ENCODE results near the gene CERS2.
"Not testable (repeated sequence)": the region's sequence is repeated elsewhere in the genome, so short reads cannot be mapped to it uniquely, and the experiment has no call there.

Gene CERS2

DNA sequence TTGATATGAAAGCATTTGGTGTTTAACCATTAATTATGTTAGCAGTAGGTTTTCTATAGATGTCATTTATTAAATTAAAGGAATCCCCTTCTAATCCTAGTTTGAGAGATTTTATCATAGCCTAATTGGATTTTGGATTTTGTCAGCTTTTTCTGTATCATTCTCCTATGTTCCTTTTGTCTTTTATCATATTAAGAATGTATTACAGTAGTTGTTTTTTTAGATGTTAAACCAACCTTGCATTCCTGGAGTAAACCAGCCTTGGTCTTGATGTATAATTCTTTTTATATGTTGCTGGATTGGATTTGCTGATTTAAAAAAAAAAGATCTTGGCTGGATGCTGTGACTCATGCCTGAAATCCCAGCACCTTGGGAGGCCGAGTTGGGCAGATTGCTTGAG is 42.9 kb downstream of the CERS2 start:
- no peak overlapping the region for H3K4me3 ChIP-seq (ENCODE audit: low read depth, low read length, poor library complexity, severe bottlenecking)
- H4K20me1 ChIP-seq (ENCODE audit: insufficient read depth, low read length): no peaks in the 10 kb centered on the region
- H3K9me2 ChIP-seq (ENCODE audit: low read depth, low read length): no peaks in the 10 kb centered on the region
- peaks cover 4% of the 10 kb centered on the region for H3K9me3 ChIP-seq (ENCODE audit: low read length)
- no peaks in the 10 kb centered on the region for H3K27me3 ChIP-seq (ENCODE audit: insufficient read depth, low read length)
- TF ChIP-seq EZH2 (IDR thresholded peaks at IDR 0.05; ENCODE audit: borderline replicate concordance, low read length): no peak
- TF ChIP-seq, protein P1, sequence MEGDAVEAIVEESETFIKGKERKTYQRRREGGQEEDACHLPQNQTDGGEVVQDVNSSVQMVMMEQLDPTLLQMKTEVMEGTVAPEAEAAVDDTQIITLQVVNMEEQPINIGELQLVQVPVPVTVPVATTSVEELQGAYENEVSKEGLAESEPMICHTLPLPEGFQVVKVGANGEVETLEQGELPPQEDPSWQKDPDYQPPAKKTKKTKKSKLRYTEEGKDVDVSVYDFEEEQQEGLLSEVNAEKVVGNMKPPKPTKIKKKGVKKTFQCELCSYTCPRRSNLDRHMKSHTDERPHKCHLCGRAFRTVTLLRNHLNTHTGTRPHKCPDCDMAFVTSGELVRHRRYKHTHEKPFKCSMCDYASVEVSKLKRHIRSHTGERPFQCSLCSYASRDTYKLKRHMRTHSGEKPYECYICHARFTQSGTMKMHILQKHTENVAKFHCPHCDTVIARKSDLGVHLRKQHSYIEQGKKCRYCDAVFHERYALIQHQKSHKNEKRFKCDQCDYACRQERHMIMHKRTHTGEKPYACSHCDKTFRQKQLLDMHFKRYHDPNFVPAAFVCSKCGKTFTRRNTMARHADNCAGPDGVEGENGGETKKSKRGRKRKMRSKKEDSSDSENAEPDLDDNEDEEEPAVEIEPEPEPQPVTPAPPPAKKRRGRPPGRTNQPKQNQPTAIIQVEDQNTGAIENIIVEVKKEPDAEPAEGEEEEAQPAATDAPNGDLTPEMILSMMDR (IDR thresholded peaks at IDR 0.05; ENCODE audit: low read length): no peak
- no peaks in the 10 kb centered on the region for H3F3A ChIP-seq (ENCODE audit: insufficient read depth, low read length)
- H2AFZ ChIP-seq (ENCODE audit: low read length): no peak overlapping the region
- peaks cover 7% of the 10 kb centered on the region for H3K4me1 ChIP-seq (ENCODE audit: insufficient read depth, low read length, severe bottlenecking)
- no peak overlapping the region for H3K9ac ChIP-seq (ENCODE audit: low read length)
- no peaks in the 10 kb centered on the region; the same call in 1 of the 2 replicates for H3K79me2 ChIP-seq (ENCODE audit: insufficient read depth, low read length)
- no peak overlapping the region for H3K4me2 ChIP-seq (ENCODE audit: low read length)
- H3K36me3 ChIP-seq (ENCODE audit: insufficient read depth, low read length): peaks cover 87% of the 10 kb centered on the region
- H3K27ac ChIP-seq (ENCODE audit: low read depth, low read length, poor library complexity, severe bottlenecking): no peak overlapping the region

DNA sequence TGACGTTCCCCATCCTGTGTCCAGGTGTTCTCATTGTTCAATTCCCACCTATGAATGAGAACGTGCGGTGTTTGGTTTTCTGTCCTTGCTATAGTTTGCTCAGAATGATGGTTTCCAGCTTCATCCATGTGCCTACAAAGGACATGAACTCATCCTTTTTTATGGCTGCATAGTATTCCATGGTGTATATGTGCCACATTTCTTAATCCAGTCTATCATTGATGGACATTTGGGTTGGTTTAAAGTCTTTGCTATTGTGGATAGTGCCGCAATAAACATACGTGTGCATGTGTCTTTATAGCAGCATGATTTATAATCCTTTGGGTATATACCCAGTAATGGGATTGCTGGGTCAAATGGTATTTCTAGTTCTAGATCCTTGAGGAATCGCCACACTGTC is 45.9 kb downstream of the CERS2 start:
- H3K4me2 ChIP-seq (ENCODE audit: low read length); H3K27me3 ChIP-seq (ENCODE audit: insufficient read depth, low read length); H3F3A ChIP-seq (ENCODE audit: insufficient read depth, low read length); H3K9me2 ChIP-seq (ENCODE audit: low read depth, low read length); H3K9ac ChIP-seq (ENCODE audit: low read length); H3K79me2 ChIP-seq (ENCODE audit: insufficient read depth, low read length); H3K27ac ChIP-seq (ENCODE audit: low read depth, low read length, poor library complexity, severe bottlenecking); H3K9me3 ChIP-seq (ENCODE audit: low read length); H4K20me1 ChIP-seq (ENCODE audit: insufficient read depth, low read length); H3K4me3 ChIP-seq (ENCODE audit: low read depth, low read length, poor library complexity, severe bottlenecking); H2AFZ ChIP-seq (ENCODE audit: low read length): not testable (repeated sequence)
- Histone ChIP-seq H3K4me1 (ENCODE audit: insufficient read depth, low read length, severe bottlenecking) (peaks cover 20% of the 10 kb centered on the region), H3K36me3 (ENCODE audit: insufficient read depth, low read length) (peaks cover 60% of the 10 kb centered on the region)

DNA sequence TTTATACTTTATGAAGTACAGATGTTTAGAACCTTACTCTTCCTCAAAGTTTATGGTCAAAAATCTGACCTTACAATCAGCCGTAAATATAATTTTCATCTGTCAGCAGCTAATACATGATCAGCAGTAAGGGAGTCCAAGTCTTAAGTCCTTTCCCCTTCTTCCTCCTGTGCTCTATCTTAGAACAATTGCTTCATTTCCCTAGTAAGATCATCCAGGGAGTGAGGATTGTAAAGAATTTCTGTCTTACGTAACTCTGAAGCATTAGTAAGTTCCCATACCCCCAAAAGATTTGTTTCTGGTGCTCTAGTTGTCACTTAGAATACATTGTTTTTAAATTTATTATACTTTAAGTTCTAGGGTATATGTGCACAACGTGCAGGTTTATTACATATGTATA is 46.3 kb downstream of the CERS2 start:
- H3K9ac ChIP-seq (ENCODE audit: low read length): no peak overlapping the region
- no peaks in the 10 kb centered on the region for H3K9me2 ChIP-seq (ENCODE audit: low read depth, low read length)
- peaks cover 56% of the 10 kb centered on the region for H3K36me3 ChIP-seq (ENCODE audit: insufficient read depth, low read length)
- no peaks in the 10 kb centered on the region for H3F3A ChIP-seq (ENCODE audit: insufficient read depth, low read length)
- H3K79me2 ChIP-seq (ENCODE audit: insufficient read depth, low read length): no peaks in the 10 kb centered on the region; the same call in 1 of the 2 replicates
- no peak overlapping the region for H3K4me2 ChIP-seq (ENCODE audit: low read length)
- no peaks in the 10 kb centered on the region for H4K20me1 ChIP-seq (ENCODE audit: insufficient read depth, low read length)
- H3K4me1 ChIP-seq (ENCODE audit: insufficient read depth, low read length, severe bottlenecking): peaks cover 20% of the 10 kb centered on the region
- H3K4me3 ChIP-seq (ENCODE audit: low read depth, low read length, poor library complexity, severe bottlenecking): no peak overlapping the region
- H3K27me3 ChIP-seq (ENCODE audit: insufficient read depth, low read length): no peaks in the 10 kb centered on the region
- TF ChIP-seq, protein P1 (IDR thresholded peaks at IDR 0.05; ENCODE audit: low read length): no peak
- no peak for TF ChIP-seq EZH2 (IDR thresholded peaks at IDR 0.05; ENCODE audit: borderline replicate concordance, low read length)
- peaks cover 4% of the 10 kb centered on the region for H3K9me3 ChIP-seq (ENCODE audit: low read length)
- H3K27ac ChIP-seq (ENCODE audit: low read depth, low read length, poor library complexity, severe bottlenecking): no peak overlapping the region
- no peak overlapping the region for H2AFZ ChIP-seq (ENCODE audit: low read length)

DNA sequence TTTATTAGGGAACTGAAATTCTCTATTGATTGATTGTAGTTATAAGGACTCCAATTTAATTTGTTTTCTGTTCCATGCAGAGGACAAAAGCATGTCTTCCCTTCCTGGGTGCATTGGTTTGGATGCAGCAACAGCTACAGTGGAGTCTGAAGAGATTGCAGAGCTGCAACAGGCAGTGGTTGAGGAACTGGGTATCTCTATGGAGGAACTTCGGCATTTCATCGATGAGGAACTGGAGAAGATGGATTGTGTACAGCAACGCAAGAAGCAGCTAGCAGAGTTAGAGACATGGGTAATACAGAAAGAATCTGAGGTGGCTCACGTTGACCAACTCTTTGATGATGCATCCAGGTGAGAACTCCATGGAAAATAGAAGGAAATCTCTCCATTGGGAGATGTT is 47.0 kb downstream of the CERS2 start:
- Histone ChIP-seq H3K9me2 (ENCODE audit: low read depth, low read length) (no peaks in the 10 kb centered on the region), H3K36me3 (ENCODE audit: insufficient read depth, low read length) (peaks cover 50% of the 10 kb centered on the region), H3K9me3 (ENCODE audit: low read length) (peaks cover 4% of the 10 kb centered on the region), H4K20me1 (ENCODE audit: insufficient read depth, low read length) (no peaks in the 10 kb centered on the region), H3K4me2 (ENCODE audit: low read length) (peak overlapping the region; percentile 71; the same call in 1 of the 2 replicates), H2AFZ (ENCODE audit: low read length) (no peak overlapping the region), H3K27ac (ENCODE audit: low read depth, low read length, poor library complexity, severe bottlenecking) (no peak overlapping the region), H3F3A (ENCODE audit: insufficient read depth, low read length) (no peaks in the 10 kb centered on the region), H3K27me3 (ENCODE audit: insufficient read depth, low read length) (no peaks in the 10 kb centered on the region), H3K4me3 (ENCODE audit: low read depth, low read length, poor library complexity, severe bottlenecking) (peak overlapping the region; percentile 79), H3K9ac (ENCODE audit: low read length) (no peak overlapping the region), H3K4me1 (ENCODE audit: insufficient read depth, low read length, severe bottlenecking) (peaks cover 20% of the 10 kb centered on the region), H3K79me2 (ENCODE audit: insufficient read depth, low read length) (no peaks in the 10 kb centered on the region; the same call in 1 of the 2 replicates)
- TF ChIP-seq, protein P1 (IDR thresholded peaks at IDR 0.05; ENCODE audit: low read length): no peak
- no peak for TF ChIP-seq EZH2 (IDR thresholded peaks at IDR 0.05; ENCODE audit: borderline replicate concordance, low read length)

Data from OCI-LY1 (cell line).